Activated T-cell treated with anti-CD3 and anti-CD28 coated beads, Interleukin-2, amount 50 U/mL, for 24 hours (primary cell): Measurements from ENCODE around the gene COPRS.

ENCODE experiments used
- DNase-seq: peaks from one replicate; pipeline ENCODE4 v3.0.0-alpha.2; 2020
- H3K27ac Mint-ChIP-seq: 2 replicates; pipeline ENCODE4 v1.8.0; 2020; ENCODE audit warnings: mild to moderate bottlenecking, mixed read lengths
- H3K27me3 Mint-ChIP-seq: 2 replicates; pipeline ENCODE4 v1.8.0; 2020; ENCODE audit warnings: mixed read lengths
- H3K36me3 Mint-ChIP-seq: 2 replicates; pipeline ENCODE4 v1.8.0; 2020; ENCODE audit warnings: low read depth, mixed read lengths
- H3K4me1 Mint-ChIP-seq: 2 replicates; pipeline ENCODE4 v1.8.0; 2020; ENCODE audit warnings: low read depth, mixed read lengths
- H3K4me3 Mint-ChIP-seq: 2 replicates; pipeline ENCODE4 v1.8.0; 2020; ENCODE audit warnings: mild to moderate bottlenecking, moderate library complexity, mixed read lengths
- H3K9me3 Mint-ChIP-seq: 2 replicates; pipeline ENCODE4 v1.8.0; 2020; ENCODE audit warnings: mixed read lengths

COPRS gene

GRCh38 chr17:31806921-31807320, 52.1 kb downstream of the COPRS start:
- Mint-ChIP-seq H3K4me3 (no peak overlapping the region), H3K27me3 (peaks cover 13% of the 10 kb centered on the region), H3K27ac (no peak overlapping the region), H3K36me3 (no peaks in the 10 kb centered on the region), H3K4me1 (no peaks in the 10 kb centered on the region), H3K9me3 (no peaks in the 10 kb centered on the region)
- no peak for DNase-seq

- no peaks in the 10 kb centered on the region for H3K4me1 Mint-ChIP-seq
- H3K27me3 Mint-ChIP-seq: peaks cover 2% of the 10 kb centered on the region
- no peak for DNase-seq
- H3K36me3 Mint-ChIP-seq: no peaks in the 10 kb centered on the region
- H3K9me3 Mint-ChIP-seq: no peaks in the 10 kb centered on the region
- H3K4me3 Mint-ChIP-seq: no peak overlapping the region
- H3K27ac Mint-ChIP-seq: no peak overlapping the region
Measured at GRCh38 chr17:31803494-31804213, 55.4 kb downstream of the COPRS start.

- H3K27ac Mint-ChIP-seq: no peak overlapping the region
- peaks cover 6% of the 10 kb centered on the region for H3K27me3 Mint-ChIP-seq
- no peak for DNase-seq
- H3K9me3 Mint-ChIP-seq: no peaks in the 10 kb centered on the region
- H3K36me3 Mint-ChIP-seq: no peaks in the 10 kb centered on the region
- H3K4me3 Mint-ChIP-seq: no peak overlapping the region
- H3K4me1 Mint-ChIP-seq: no peaks in the 10 kb centered on the region
Measured at GRCh38 chr17:31802502-31802901, 56.5 kb downstream of the COPRS start.
